Neural cell (in vitro differentiated cells): ENCODE results near the gene LRRC74A. TPM values are rescaled to one million over a fixed set of nuclear protein-coding genes. Genes with fewer than 3 reads are reported as not detected.

Source experiments
- H2AFZ ChIP-seq: fragments of 200-600, 300-800 bp; sonication (generic), shearing (Covaris generic); 2 replicates; pipeline ENCODE4 v1.6.0; 2014; ENCODE audit warnings: low read depth, mild to moderate bottlenecking, antibody characterized with exemption, low read length, moderate library complexity
- H3F3A ChIP-seq: fragments of 200-600 bp; shearing (Covaris generic); 2 replicates; pipeline ENCODE4 v1.6.1; 2016; ENCODE audit warnings: mild to moderate bottlenecking, moderate library complexity, mixed read lengths, antibody characterized with exemption, low read length; ENCODE audit not compliant: insufficient read depth, poor library complexity, severe bottlenecking
- H3K27ac ChIP-seq: fragments of 200-600, 300-800 bp; sonication (generic), shearing (Covaris generic); 2 replicates; pipeline ENCODE4 v1.5.1; 2014; ENCODE audit warnings: mild to moderate bottlenecking, low read length, moderate library complexity
- H3K27me3 ChIP-seq: fragments of 300-800, 200-600 bp; sonication (generic), shearing (Covaris generic); 2 replicates; pipeline ENCODE4 v1.6.0; 2014; ENCODE audit warnings: mild to moderate bottlenecking, low read depth, low read length, moderate library complexity; ENCODE audit not compliant: insufficient read depth
- H3K36me3 ChIP-seq: fragments of 300-800, 200-600 bp; sonication (generic), shearing (Covaris generic); 2 replicates; pipeline ENCODE4 v1.5.1; 2014; ENCODE audit warnings: mild to moderate bottlenecking, antibody characterized with exemption, low read length, moderate library complexity; ENCODE audit not compliant: insufficient read depth
- H3K4me2 ChIP-seq: fragments of 300-800, 200-600 bp; sonication (generic), shearing (Covaris generic); 2 replicates; pipeline ENCODE4 v1.6.0; 2014; ENCODE audit warnings: mild to moderate bottlenecking, low read length
- H3K4me3 ChIP-seq: fragments of 300-800, 200-600 bp; sonication (generic), shearing (Covaris generic); 2 replicates; pipeline ENCODE4 v1.5.1; 2014; ENCODE audit warnings: mild to moderate bottlenecking, low read length, moderate library complexity
- H3K79me2 ChIP-seq: fragments of 200-600 bp; shearing (Covaris generic); replicated peaks from 2 replicates; pipeline ENCODE4 v1.6.0; 2014; ENCODE audit warnings: mild to moderate bottlenecking, low read length, moderate library complexity; ENCODE audit not compliant: insufficient read depth
- H3K9ac ChIP-seq: fragments of 300-800, 200-600 bp; sonication (generic), shearing (Covaris generic); 2 replicates; pipeline ENCODE4 v1.6.1; 2016; ENCODE audit warnings: mild to moderate bottlenecking, low read length, mixed read lengths
- H3K9me2 ChIP-seq: fragments of 200-600 bp; shearing (Covaris generic); 2 replicates; pipeline ENCODE4 v1.6.1; 2016; ENCODE audit warnings: mild to moderate bottlenecking, low read length, mixed read lengths; ENCODE audit not compliant: insufficient read depth
- H3K9me3 ChIP-seq: fragments of 200-600, 300-800 bp; sonication (generic), shearing (Covaris generic); 2 replicates; pipeline ENCODE4 v1.6.1; 2016; ENCODE audit warnings: mild to moderate bottlenecking, mixed run types, low read length, moderate library complexity, mixed read lengths
- H4K20me1 ChIP-seq: fragments of 200-600 bp; shearing (Covaris generic); 2 replicates; pipeline ENCODE4 v1.6.1; 2016; ENCODE audit warnings: mild to moderate bottlenecking, mixed run types; ENCODE audit not compliant: insufficient read depth
- CTCF ChIP-seq: fragments of 450-650 bp; IDR thresholded peaks from 2 replicates; pipeline ENCODE4 v1.5.1; 2014; ENCODE audit warnings: antibody characterized with exemption, mild to moderate bottlenecking, moderate library complexity; ENCODE audit not compliant: poor library complexity, severe bottlenecking
- EP300 ChIP-seq: fragments of 450-650 bp; conservative IDR thresholded peaks from 2 replicates; pipeline ENCODE4 v1.6.1; 2014; ENCODE audit warnings: antibody characterized with exemption, mild to moderate bottlenecking, moderate library complexity; ENCODE audit not compliant: poor library complexity, severe bottlenecking
- EZH2 ChIP-seq: fragments of 200-600, 300-800 bp; shearing (Covaris generic), sonication (generic); IDR thresholded peaks from 2 replicates; pipeline ENCODE4 v1.6.1; 2014; ENCODE audit warnings: antibody characterized with exemption, low read length, borderline replicate concordance, mild to moderate bottlenecking; ENCODE audit not compliant: insufficient read depth, poor library complexity, severe bottlenecking
- MXI1 ChIP-seq: fragments of 450-650 bp; conservative IDR thresholded peaks from 2 replicates; pipeline ENCODE4 v1.6.1; 2014; ENCODE audit warnings: antibody characterized with exemption, mild to moderate bottlenecking; ENCODE audit not compliant: poor library complexity, severe bottlenecking
- POLR2AphosphoS5 ChIP-seq: IDR thresholded peaks from 2 replicates; pipeline ENCODE4 v1.6.1; 2012
- RAD21 ChIP-seq: fragments of 450-650 bp; conservative IDR thresholded peaks from 2 replicates; pipeline ENCODE4 v1.6.1; 2014; ENCODE audit warnings: antibody characterized with exemption, mild to moderate bottlenecking, moderate library complexity
- REST ChIP-seq: IDR thresholded peaks from 2 replicates; pipeline ENCODE4 v1.6.1; 2012; ENCODE audit warnings: borderline replicate concordance
- SMC3 ChIP-seq: fragments of 450-650 bp; conservative IDR thresholded peaks from 2 replicates; pipeline ENCODE4 v1.6.1; 2014; ENCODE audit warnings: antibody characterized with exemption, mild to moderate bottlenecking, moderate library complexity; ENCODE audit not compliant: poor library complexity
- TAF1 ChIP-seq: IDR thresholded peaks from 2 replicates; pipeline ENCODE4 v1.6.1; 2012; ENCODE audit warnings: low read depth
- polyA plus RNA-seq: library from polyadenylated mRNA; depleted of rRNA; stranded (reverse); fragments of >200 nt; gene quantifications from 2 replicates; pipeline ENCODE4 v1.2.3, GENCODE V29; 2014

The LRRC74A gene
- polyA plus RNA-seq, 1 donor from 2014 or later = not detected

GRCh38 chr14:76862546-76863282 is 36.5 kb downstream of the LRRC74A start:
- Histone ChIP-seq H3K9ac (no peak overlapping the region), H2AFZ (no peak overlapping the region), H3F3A (no peaks in the 10 kb centered on the region), H3K27ac (no peak overlapping the region), H3K4me2 (no peak overlapping the region), H3K36me3 (no peaks in the 10 kb centered on the region), H3K27me3 (no peaks in the 10 kb centered on the region), H4K20me1 (no peaks in the 10 kb centered on the region), H3K4me3 (no peak overlapping the region), H3K9me3 (no peaks in the 10 kb centered on the region), H3K9me2 (no peaks in the 10 kb centered on the region), H3K79me2 (no peaks in the 10 kb centered on the region)
- TF ChIP-seq RAD21 = no peak
- TF ChIP-seq SMC3 = no peak
- TF ChIP-seq REST = no peak
- TF ChIP-seq EZH2 = no peak
- TF ChIP-seq EP300 = no peak
- no peak for TF ChIP-seq CTCF
- no peak for TF ChIP-seq POLR2AphosphoS5
- TF ChIP-seq MXI1 = no peak
- TF ChIP-seq TAF1 = no peak

- no peaks in the 10 kb centered on the region for H3K79me2 ChIP-seq
- no peaks in the 10 kb centered on the region for H3K27me3 ChIP-seq
- no peak overlapping the region for H3K4me2 ChIP-seq
- H3K9me3 ChIP-seq = no peaks in the 10 kb centered on the region
- H3K9me2 ChIP-seq = no peaks in the 10 kb centered on the region
- no peak overlapping the region for H3K27ac ChIP-seq
- no peaks in the 10 kb centered on the region for H3F3A ChIP-seq
- H3K9ac ChIP-seq = no peak overlapping the region
- TF ChIP-seq TAF1 (no peak), REST (no peak), EZH2 (no peak), RAD21 (no peak), MXI1 (no peak), CTCF (no peak), POLR2AphosphoS5 (no peak), SMC3 (no peak), EP300 (no peak)
- no peaks in the 10 kb centered on the region for H4K20me1 ChIP-seq
- no peaks in the 10 kb centered on the region for H3K36me3 ChIP-seq
- H2AFZ ChIP-seq = no peak overlapping the region
- H3K4me3 ChIP-seq = no peak overlapping the region
These were observed 37.7 kb downstream of the LRRC74A start for GRCh38 chr14:76863724-76864407.
